ENCODE measurements around the gene EP400. TPM values are rescaled to one million over a fixed set of nuclear protein-coding genes. Genes with fewer than 3 reads are reported as not detected.

The EP400 gene
- total and polyA plus RNA-seq, 2 of the 8 experiments (the other 6 are each of a cell fraction or from before 2014, with no cell fraction given) = 13.1 to 69.7 TPM

- no peaks in the 10 kb centered on the region for H3K9me3 ChIP-seq (ENCODE audit: insufficient read depth in 2 of 2, low read depth in 1 of 2, low read length in 1 of 2)
- no peak overlapping the region for H3K27ac ChIP-seq (ENCODE audit: low read depth, low read length)
- no peaks in the 10 kb centered on the region for H3K4me1 ChIP-seq (replicated peaks in 1 of 4; ENCODE audit: control insufficient read depth in 3 of 4, insufficient read depth in 4 of 4, low read length in 3 of 4)
- FAIRE-seq (no peak), DNase-seq (ENCODE audit: low read depth in 1 of 2, low spot score in 2 of 2) (peak in 1 of 2 experiments; percentile 46)
- H2BK20ac ChIP-seq (ENCODE audit: low read length) = no peak overlapping the region
- peaks cover 4% of the 10 kb centered on the region; the same call in 1 of the 2 replicates for H3K23me2 ChIP-seq (ENCODE audit: low read depth, low read length)
- no peak overlapping the region for H3K18ac ChIP-seq (ENCODE audit: extremely low read depth, low read length)
- H3K79me1 ChIP-seq (ENCODE audit: low read depth, low read length) = no peaks in the 10 kb centered on the region
- H4K91ac ChIP-seq (replicated peaks; ENCODE audit: insufficient read length, low read length) = no peak overlapping the region
- H3K4me2 ChIP-seq (ENCODE audit: insufficient read depth in 1 of 2, low read depth in 2 of 2, low read length in 2 of 2) = no peak overlapping the region
- H3K4ac ChIP-seq (replicated peaks; ENCODE audit: insufficient read length, low read depth, low read length) = no peak overlapping the region
- TF ChIP-seq HDAC2 (IDR thresholded peaks at IDR 0.05; ENCODE audit: borderline replicate concordance in 1 of 2, low read depth in 2 of 2, low read length in 2 of 2) (no peak), BCL11A (IDR thresholded peaks at IDR 0.05; ENCODE audit: low read depth in 2 of 2, low read length in 2 of 2) (no peak), BRCA1 (IDR thresholded peaks at IDR 0.05; ENCODE audit: low read depth, low read length) (no peak), POU5F1 (IDR thresholded peaks at IDR 0.05; ENCODE audit: low read depth, low read length) (no peak), SIRT6 (IDR thresholded peaks at IDR 0.05; ENCODE audit: low read length) (no peak), CHD1 (IDR thresholded peaks at IDR 0.05; ENCODE audit: low read depth, low read length) (no peak)
- H3K56ac ChIP-seq (replicated peaks; ENCODE audit: insufficient read length, low read depth, low read length) = no peak overlapping the region
- H3K14ac ChIP-seq (ENCODE audit: insufficient read length) = no peak overlapping the region
- peak overlapping the region; percentile 25; the same call in 1 of the 2 replicates for H4K8ac ChIP-seq (ENCODE audit: extremely low read depth, insufficient read depth, low read length)
- no peak overlapping the region for H3K4me3 ChIP-seq (ENCODE audit: extremely low read depth in 1 of 4, insufficient read depth in 2 of 4, low read depth in 3 of 4, low read length in 4 of 4)
- no peak overlapping the region for H2BK120ac ChIP-seq (replicated peaks; ENCODE audit: low read depth, low read length)
- no peak overlapping the region for H3K9ac ChIP-seq (replicated peaks in 1 of 4; ENCODE audit: extremely low read depth in 1 of 4, low read depth in 3 of 4, low read length in 3 of 4)
- H3K23ac ChIP-seq (ENCODE audit: insufficient read length) = no peak overlapping the region
- POLR2A ChIA-PET (ENCODE audit: partially characterized antibody) = interaction anchor here (0.9 to 4.8 kb wide), 4 partner anchors 10 to 32 kb away, joined by 3 to 33 read pairs (median 4); partner anchors contain the start of genes EP400 and PUS1
- WGBS, 2 experiments (ENCODE audit: extremely low coverage in 1 of 2, insufficient coverage in 1 of 2, insufficient read length in 1 of 2, insufficient replicate concordance in 2 of 2, low coverage in 1 of 2, low lambda C conversion rate in 2 of 2, missing lambda C conversion rate in 1 of 2) = 92% methylated on average over 15 of the region's 18 CpGs; no CpG with 5 or more reads in 1 of the 2 experiments
- no peak overlapping the region for H2BK12ac ChIP-seq (ENCODE audit: low read depth, low read length)
- H2AK5ac ChIP-seq (ENCODE audit: low read depth, low read length) = no peak overlapping the region
- no peaks in the 10 kb centered on the region for H3K79me2 ChIP-seq (ENCODE audit: control insufficient read depth in 1 of 2, insufficient read depth in 2 of 2, low read length in 2 of 2)
- H2BK5ac ChIP-seq (ENCODE audit: low read depth, low read length) = no peak overlapping the region
- H2AFZ ChIP-seq (ENCODE audit: low read length) = no peak overlapping the region
- CTCF ChIA-PET (ENCODE audit: partially characterized antibody) = interaction anchor here (0.7 kb wide), 1 partner anchor 35 kb away, joined by 3 read pairs; no protein-coding TSS in a partner anchor
- no peak overlapping the region for H4K5ac ChIP-seq (ENCODE audit: insufficient read length, low read depth, low read length)
- H3K36me3 ChIP-seq (ENCODE audit: control insufficient read depth in 2 of 4, insufficient read depth in 4 of 4, low read length in 3 of 4) = peaks cover 9 to 56% (median 28%) of the 10 kb centered on the region in 4 experiments
- H4K20me1 ChIP-seq (replicated peaks in 1 of 2; ENCODE audit: control insufficient read depth in 1 of 2, insufficient read depth in 2 of 2, low read length in 2 of 2) = peaks cover 0 to 11% of the 10 kb centered on the region in 2 experiments
- H2BK15ac ChIP-seq (ENCODE audit: low read length) = no peak overlapping the region
- H3K27me3 ChIP-seq (replicated peaks in 1 of 4; ENCODE audit: control insufficient read depth in 3 of 4, extremely low read depth in 1 of 4, insufficient read depth in 3 of 4, low read length in 3 of 4) = no peaks in the 10 kb centered on the region
Observed at GRCh38 chr12:131917711-131918306, 31.9 kb upstream of the EP400 start.

All from H1 (cell line).